Naive thymus-derived CD8-positive, alpha-beta T cell (primary cell): ENCODE measurements around the gene CGGBP1. TPM values are rescaled to one million over a fixed set of nuclear protein-coding genes. Genes with fewer than 3 reads are reported as not detected.

ENCODE experiments used
- ATAC-seq, 2 donors: fragments of 150-1000 bp; cut with Tn5 transposase in 1 of 2; sonication (Bioruptor Pico), chemical (Tn5 transposase) in 1 of 2; 1 replicate in 1 of 2; 2 replicates in 1 of 2; pipeline ENCODE4 v1.10.0; 2021; ENCODE audit warnings: mild to moderate bottlenecking in 2 of 2, moderate library complexity in 2 of 2
- POLR2A ChIA-PET: fragments of 350-600 bp; sonication (Branson Sonifier 250); formaldehyde crosslinking; loops from one replicate; lab custom pipeline; 2021; ENCODE audit warnings: antibody characterized with exemption; lab: Charles Lee
- DNase-seq, 10 donors: peaks; one replicate each; pipeline versions ENCODE4 v3.0.0 to v3.0.0-alpha.2; 2020 to 2022
- H3K27ac Mint-ChIP-seq, 10 donors: one replicate each; pipeline ENCODE4 v1.8.0; 2020 to 2022; ENCODE audit warnings: mild to moderate bottlenecking in 10 of 10, mixed read lengths in 10 of 10, moderate library complexity in 4 of 10, inconsistent platforms in 1 of 10
- H3K27me3 Mint-ChIP-seq, 5 donors: one replicate each; pipeline ENCODE4 v1.8.0; 2021 to 2022; ENCODE audit warnings: mixed read lengths in 5 of 5
- H3K36me3 Mint-ChIP-seq, 3 donors: one replicate each; pipeline ENCODE4 v1.8.0; 2020 to 2022; ENCODE audit warnings: mixed read lengths in 3 of 3, mild to moderate bottlenecking in 2 of 3, inconsistent platforms in 1 of 3
- H3K4me1 Mint-ChIP-seq, 4 donors: one replicate each; pipeline ENCODE4 v1.8.0; 2021 to 2022; ENCODE audit warnings: mixed read lengths in 4 of 4
- H3K4me3 Mint-ChIP-seq, 10 donors: one replicate each; pipeline ENCODE4 v1.8.0; 2020 to 2022; ENCODE audit warnings: mild to moderate bottlenecking in 10 of 10, mixed read lengths in 10 of 10, moderate library complexity in 6 of 10, inconsistent platforms in 1 of 10
- H3K9me3 Mint-ChIP-seq, 9 donors: one replicate each; pipeline ENCODE4 v1.8.0; 2020 to 2022; ENCODE audit warnings: mixed read lengths in 9 of 9, mild to moderate bottlenecking in 3 of 9, inconsistent platforms in 1 of 9, moderate library complexity in 1 of 9
- polyA plus RNA-seq, 3 donors: library from polyadenylated mRNA; unstranded; fragments of 300-500 nt; fragmentation: Illumina TruSeq; gene quantifications; one replicate each; pipeline ENCODE4 v1.2.3, GENCODE V29; 2021
- total RNA-seq, 8 experiments: library from RNA in 2 of 8; stranded (reverse) in 2 of 8; gene quantifications; one replicate each; pipeline ENCODE4 v1.2.3 and lab custom pipeline; 2021 to 2026

CGGBP1 gene
- 100 to 1,000 TPM; 151 to 153 TPM for total RNA-seq
- polyA plus RNA-seq: 10 to 100 TPM; 85.8 to 97.2 (median 92.1) TPM
- total RNA-seq (lab: John Stamatoyannopoulos, UW): 100 to 262 (median 124) reads per million in 6 experiments

- peak within 1 kb of the TSS; percentile 92 to 100 (median 98) for H3K4me3 Mint-ChIP-seq
- H3K36me3 Mint-ChIP-seq: peaks cover 13 to 31% (median 28%) of the 10 kb centered on the region in 3 donors
- H3K27me3 Mint-ChIP-seq: no peaks in the 10 kb centered on the region
- DNase-seq (peak; percentile 87 to 100 (median 99)), ATAC-seq (peak; percentile 91 to 92)
- H3K27ac Mint-ChIP-seq: peak within 1 kb of the TSS; percentile 94 to 99 (median 98)
- POLR2A ChIA-PET: interaction anchor here (0.6 to 2.3 kb wide), 13 partner anchors 8 to 832 kb away, joined by 3 to 68 read pairs (median 4); partner anchors contain the start of genes C3orf38 and CHMP2B
- H3K9me3 Mint-ChIP-seq: no peaks in the 10 kb centered on the region
- peaks cover 27 to 73% (median 58%) of the 10 kb centered on the region in 4 donors for H3K4me1 Mint-ChIP-seq
Measured at GRCh38 chr3:88058581-88059379, at the start of gene CGGBP1, which contains the start of gene ZNF654. TSS of gene CGGBP1 (minus strand) at chr3:88059005. CDS start at chr3:88055976, 3,029 bp downstream. TSS of gene ZNF654 (plus strand) at chr3:88059255. CDS start at chr3:88059320, 65 bp downstream.

DNA sequence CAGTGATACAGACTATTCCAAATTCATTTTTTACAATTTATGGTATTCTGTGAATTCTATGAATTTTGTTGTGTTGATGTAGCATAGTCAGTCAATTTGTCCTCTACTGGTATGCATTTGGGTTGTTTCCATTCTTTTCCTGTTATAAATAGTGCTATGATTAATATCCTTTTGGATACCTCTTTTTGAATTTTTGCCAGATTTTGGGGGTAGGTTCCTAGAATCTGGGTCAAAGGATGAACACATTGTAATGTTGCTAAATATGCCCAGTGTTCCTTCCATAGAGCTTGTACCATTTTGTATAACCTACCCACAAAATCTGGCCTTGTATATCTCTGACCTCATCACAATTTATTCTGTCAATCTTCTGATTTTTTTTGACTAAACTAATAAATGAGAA lies 46.5 kb upstream of the CGGBP1 start:
- peaks cover 0 to 8% (median 0%) of the 10 kb centered on the region in 9 donors for H3K9me3 Mint-ChIP-seq
- DNase-seq (no peak), ATAC-seq (no peak)
- H3K27ac Mint-ChIP-seq: peak overlapping the region in 4 of 10 donors; percentile 31 to 72 (median 52)
- H3K27me3 Mint-ChIP-seq: no peaks in the 10 kb centered on the region
- H3K4me1 Mint-ChIP-seq: peaks cover 10 to 37% (median 26%) of the 10 kb centered on the region in 4 donors
- H3K36me3 Mint-ChIP-seq: peaks cover 11 to 22% (median 13%) of the 10 kb centered on the region in 3 donors
- H3K4me3 Mint-ChIP-seq: no peak overlapping the region
- POLR2A ChIA-PET: no interaction called here

- H3K36me3 Mint-ChIP-seq: peaks cover 24 to 40% (median 39%) of the 10 kb centered on the region in 3 donors
Measured at GRCh38 chr3:88101142-88101541, 42.3 kb upstream of the CGGBP1 start.

DNA sequence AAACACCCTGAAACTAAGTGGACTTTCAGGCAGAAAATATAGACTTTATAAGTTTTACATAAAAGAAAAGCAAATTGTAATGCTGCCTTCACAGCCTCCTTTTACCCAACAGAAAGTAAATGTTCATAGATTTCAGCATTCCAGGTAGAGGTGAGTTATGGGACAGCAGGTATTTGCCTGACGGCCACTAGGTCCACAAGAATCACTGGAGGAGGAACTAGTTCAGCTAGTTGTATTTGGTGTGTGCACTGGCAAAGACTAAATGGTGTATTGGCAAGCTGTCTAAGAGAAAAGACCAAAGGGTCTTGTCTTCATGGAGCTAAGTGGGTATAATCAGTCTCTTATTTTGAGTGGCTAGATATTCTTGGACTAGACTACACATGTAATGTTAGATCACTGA lies 34.5 kb upstream of the CGGBP1 start:
- POLR2A ChIA-PET: no interaction called here
- ATAC-seq: no peak
- no peak overlapping the region for H3K4me3 Mint-ChIP-seq

More at GRCh38 chr3:88101142-88101541, 42.3 kb upstream of the CGGBP1 start:
- Mint-ChIP-seq H3K27ac (no peak overlapping the region), H3K4me1 (peaks cover 10 to 26% (median 20%) of the 10 kb centered on the region in 4 donors), H3K27me3 (no peaks in the 10 kb centered on the region), H3K9me3 (peaks cover 0 to 13% (median 4%) of the 10 kb centered on the region in 9 donors), H3K4me3 (no peak overlapping the region)
- DNase-seq: no peak
- POLR2A ChIA-PET: no interaction called here
- ATAC-seq: no peak

GRCh38 chr3:88092270-88092669 lies 33.5 kb upstream of the CGGBP1 start:
- POLR2A ChIA-PET: no interaction called here
- Mint-ChIP-seq H3K4me3 (peak overlapping the region in 1 of 10 donors; percentile 20), H3K9me3 (peaks cover 0 to 13% (median 3%) of the 10 kb centered on the region in 9 donors), H3K27ac (peak overlapping the region in 2 of 10 donors; percentile 21 to 79), H3K27me3 (no peaks in the 10 kb centered on the region), H3K36me3 (peaks cover 38 to 66% (median 46%) of the 10 kb centered on the region in 3 donors), H3K4me1 (peaks cover 5 to 24% (median 15%) of the 10 kb centered on the region in 4 donors)
- DNase-seq (no peak), ATAC-seq (no peak)

More for the DNA sequence above, 34.5 kb upstream of the CGGBP1 start:
- Mint-ChIP-seq H3K36me3 (peaks cover 35 to 71% (median 53%) of the 10 kb centered on the region in 3 donors), H3K4me1 (peaks cover 10 to 29% (median 16%) of the 10 kb centered on the region in 4 donors), H3K9me3 (peaks cover 0 to 18% (median 4%) of the 10 kb centered on the region in 9 donors), H3K27ac (no peak overlapping the region), H3K27me3 (no peaks in the 10 kb centered on the region)
- no peak for DNase-seq

DNA sequence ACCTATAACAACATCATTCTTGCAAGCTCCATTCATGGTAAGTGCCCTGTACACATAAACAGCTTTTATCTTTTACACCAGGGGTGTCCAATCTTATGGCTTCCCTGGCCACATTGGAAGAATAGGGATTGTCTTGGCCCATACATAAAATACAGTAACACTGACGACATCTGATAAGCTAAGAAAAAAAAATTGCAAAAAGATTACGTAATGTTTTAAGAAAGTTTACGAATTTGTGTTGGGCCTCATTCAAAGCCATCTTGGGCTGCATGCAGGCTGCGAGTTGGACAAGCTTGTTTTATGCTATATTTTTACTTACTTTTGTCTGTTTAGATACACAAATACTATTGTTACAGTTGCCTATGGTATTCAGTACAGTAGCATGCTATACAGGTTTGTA lies 31.9 kb upstream of the CGGBP1 start:
- Mint-ChIP-seq H3K27me3 (no peaks in the 10 kb centered on the region), H3K4me1 (peaks cover 5 to 24% (median 13%) of the 10 kb centered on the region in 4 donors), H3K27ac (peak overlapping the region in 1 of 10 donors; percentile 29), H3K4me3 (no peak overlapping the region), H3K9me3 (peaks cover 0 to 9% (median 2%) of the 10 kb centered on the region in 9 donors), H3K36me3 (peaks cover 26 to 62% (median 31%) of the 10 kb centered on the region in 3 donors)
- ATAC-seq: no peak
- POLR2A ChIA-PET: interaction anchor here (0.6 kb wide), 1 partner anchor 73 kb away, joined by 3 read pairs; no protein-coding TSS in a partner anchor
- DNase-seq: no peak

DNA sequence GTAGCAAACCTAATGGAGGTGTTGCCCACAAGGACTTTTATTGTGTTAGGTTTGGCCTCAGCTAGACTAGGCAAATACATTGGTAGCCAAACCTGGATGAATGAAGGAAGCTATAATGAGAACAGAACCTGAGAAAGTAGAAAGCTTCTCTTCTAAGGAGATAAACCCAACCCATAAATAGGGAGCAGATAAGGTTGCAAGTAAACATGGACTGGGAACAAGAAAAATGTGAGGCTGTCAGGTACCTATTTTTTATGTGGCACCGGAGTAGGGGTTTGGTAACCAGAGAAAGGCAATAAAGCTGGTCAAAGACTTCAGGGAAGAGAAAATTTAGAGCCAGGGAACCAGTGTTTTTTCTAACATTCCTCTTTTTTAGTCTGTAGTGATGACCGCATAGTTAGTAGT lies 25.3 kb upstream of the CGGBP1 start:
- peak overlapping the region in 2 of 10 donors; percentile 13 to 33 for H3K27ac Mint-ChIP-seq
- POLR2A ChIA-PET: no interaction called here
- no peak for ATAC-seq
- H3K4me1 Mint-ChIP-seq: peaks cover 10 to 45% (median 39%) of the 10 kb centered on the region in 4 donors
- H3K27me3 Mint-ChIP-seq: no peaks in the 10 kb centered on the region
- no peak for DNase-seq
- H3K36me3 Mint-ChIP-seq: peaks cover 5 to 25% (median 18%) of the 10 kb centered on the region in 3 donors
- no peaks in the 10 kb centered on the region for H3K9me3 Mint-ChIP-seq
- H3K4me3 Mint-ChIP-seq: no peak overlapping the region

DNA sequence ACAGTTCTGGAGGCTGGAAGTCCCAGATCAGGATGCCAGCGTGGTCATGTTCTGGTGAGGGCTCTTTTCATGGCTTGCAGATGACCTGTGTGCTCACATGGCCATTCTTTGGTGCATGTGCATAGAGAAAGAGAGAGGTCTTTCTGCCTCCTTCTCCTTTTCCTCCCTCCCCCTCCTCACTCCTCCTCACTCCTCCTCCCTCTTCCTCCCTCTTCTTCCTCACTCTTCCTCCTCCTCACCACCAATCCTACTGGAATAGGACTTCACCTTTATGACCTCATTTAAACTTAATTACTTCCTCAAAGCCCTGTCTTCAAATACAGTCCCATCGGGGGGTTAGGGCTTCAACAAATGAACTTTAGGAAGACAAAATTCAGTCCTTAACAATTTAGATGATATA lies 24.0 kb upstream of the CGGBP1 start:
- no peaks in the 10 kb centered on the region for H3K9me3 Mint-ChIP-seq
- H3K4me1 Mint-ChIP-seq: peaks cover 19 to 57% (median 51%) of the 10 kb centered on the region in 4 donors
- POLR2A ChIA-PET: no interaction called here
- ATAC-seq: no peak
- peaks cover 5 to 20% (median 14%) of the 10 kb centered on the region in 3 donors for H3K36me3 Mint-ChIP-seq
- H3K27me3 Mint-ChIP-seq: no peaks in the 10 kb centered on the region
- H3K4me3 Mint-ChIP-seq: no peak overlapping the region
- no peak for DNase-seq
- H3K27ac Mint-ChIP-seq: no peak overlapping the region

DNA sequence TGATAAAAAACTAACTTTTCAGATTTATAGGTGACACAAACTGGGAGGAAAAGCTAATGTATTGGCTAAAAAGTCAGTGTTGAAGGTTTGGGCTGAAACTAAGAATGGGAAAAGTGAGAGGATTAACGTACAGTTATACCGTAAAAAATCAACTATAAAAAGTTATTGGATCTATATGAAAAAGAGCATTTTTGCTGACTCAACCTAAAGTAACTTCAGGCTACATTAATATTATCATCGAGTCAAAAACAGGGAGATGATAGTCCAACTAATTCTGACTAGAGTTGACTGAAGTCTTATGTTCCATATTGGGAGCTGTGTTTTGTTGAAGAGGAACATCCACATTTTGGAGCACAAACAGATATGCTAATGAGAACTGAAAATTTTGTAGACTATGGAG lies 20.1 kb upstream of the CGGBP1 start:
- Mint-ChIP-seq H3K36me3 (peaks cover 0 to 13% (median 5%) of the 10 kb centered on the region in 3 donors), H3K27me3 (no peaks in the 10 kb centered on the region), H3K4me1 (peaks cover 33 to 80% (median 67%) of the 10 kb centered on the region in 4 donors), H3K27ac (no peak overlapping the region), H3K9me3 (no peaks in the 10 kb centered on the region), H3K4me3 (no peak overlapping the region)
- no peak for DNase-seq
- no peak for ATAC-seq
- POLR2A ChIA-PET: no interaction called here

DNA sequence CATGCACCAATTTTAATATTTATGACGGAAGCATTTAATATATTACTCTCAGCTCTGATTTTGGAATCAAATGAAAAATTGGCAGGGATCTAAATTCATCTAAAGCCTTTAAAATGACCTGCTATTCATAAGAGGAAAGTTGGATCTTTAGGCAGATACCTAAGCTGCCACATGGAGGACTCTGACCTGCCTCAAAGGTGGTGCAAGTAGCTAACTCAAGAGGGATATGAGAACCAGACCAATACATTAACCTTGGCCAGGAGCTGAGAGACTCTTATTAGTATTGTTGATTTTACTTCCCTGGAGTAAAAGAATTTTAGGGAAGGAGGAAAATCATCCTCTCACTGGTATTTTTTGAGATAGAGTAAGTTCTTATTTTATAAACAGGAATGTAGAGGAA lies 17.9 kb upstream of the CGGBP1 start:
- peaks cover 0 to 6% (median 2%) of the 10 kb centered on the region in 9 donors for H3K9me3 Mint-ChIP-seq
- H3K27me3 Mint-ChIP-seq: no peaks in the 10 kb centered on the region
- ATAC-seq: no peak
- no peak for DNase-seq
- POLR2A ChIA-PET: no interaction called here
- peaks cover 39 to 82% (median 66%) of the 10 kb centered on the region in 4 donors for H3K4me1 Mint-ChIP-seq
- H3K4me3 Mint-ChIP-seq: no peak overlapping the region
- H3K27ac Mint-ChIP-seq: no peak overlapping the region
- H3K36me3 Mint-ChIP-seq: peaks cover 7 to 17% (median 8%) of the 10 kb centered on the region in 3 donors

DNA sequence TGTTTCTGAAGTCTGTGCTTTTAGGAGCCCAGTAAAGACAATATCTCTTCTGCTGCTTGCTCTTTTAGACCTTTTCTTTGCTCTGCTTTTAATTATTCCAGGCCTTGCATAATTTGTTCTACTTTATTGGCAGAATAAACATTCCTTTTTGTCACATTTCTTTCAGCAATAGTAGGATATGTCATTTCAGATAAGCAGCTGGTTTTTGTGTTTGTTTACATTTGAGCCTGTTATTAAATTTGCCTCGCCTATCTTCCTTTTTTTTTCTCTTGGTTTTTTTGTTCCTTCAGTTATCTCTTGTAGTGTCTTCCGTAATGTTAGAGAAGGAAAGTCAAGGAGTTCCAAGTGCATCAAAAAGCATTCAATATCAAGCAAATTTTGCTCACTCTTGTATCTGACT lies 16.7 kb upstream of the CGGBP1 start:
- peak overlapping the region in 1 of 10 donors; percentile 23 for H3K4me3 Mint-ChIP-seq
- H3K4me1 Mint-ChIP-seq: peaks cover 31 to 72% (median 58%) of the 10 kb centered on the region in 4 donors
- H3K9me3 Mint-ChIP-seq: peaks cover 0 to 11% (median 3%) of the 10 kb centered on the region in 9 donors
- H3K27me3 Mint-ChIP-seq: no peaks in the 10 kb centered on the region
- DNase-seq (no peak), ATAC-seq (no peak)
- POLR2A ChIA-PET: no interaction called here
- H3K36me3 Mint-ChIP-seq: peaks cover 8 to 17% (median 8%) of the 10 kb centered on the region in 3 donors
- peak overlapping the region in 5 of 10 donors; percentile 21 to 48 (median 30) for H3K27ac Mint-ChIP-seq

GRCh38 chr3:88075072-88075471 lies 16.3 kb upstream of the CGGBP1 start:
- H3K9me3 Mint-ChIP-seq: peaks cover 0 to 12% (median 3%) of the 10 kb centered on the region in 9 donors
- no peaks in the 10 kb centered on the region for H3K27me3 Mint-ChIP-seq
- DNase-seq (no peak), ATAC-seq (no peak)
- H3K4me3 Mint-ChIP-seq: peak overlapping the region in 3 of 10 donors; percentile 1 to 23 (median 9)
- peaks cover 31 to 70% (median 56%) of the 10 kb centered on the region in 4 donors for H3K4me1 Mint-ChIP-seq
- peak overlapping the region in 1 of 10 donors; percentile 48 for H3K27ac Mint-ChIP-seq
- POLR2A ChIA-PET: no interaction called here
- H3K36me3 Mint-ChIP-seq: peaks cover 8 to 20% (median 8%) of the 10 kb centered on the region in 3 donors
